Measurements from ENCODE around the gene WDR6.

DNA sequence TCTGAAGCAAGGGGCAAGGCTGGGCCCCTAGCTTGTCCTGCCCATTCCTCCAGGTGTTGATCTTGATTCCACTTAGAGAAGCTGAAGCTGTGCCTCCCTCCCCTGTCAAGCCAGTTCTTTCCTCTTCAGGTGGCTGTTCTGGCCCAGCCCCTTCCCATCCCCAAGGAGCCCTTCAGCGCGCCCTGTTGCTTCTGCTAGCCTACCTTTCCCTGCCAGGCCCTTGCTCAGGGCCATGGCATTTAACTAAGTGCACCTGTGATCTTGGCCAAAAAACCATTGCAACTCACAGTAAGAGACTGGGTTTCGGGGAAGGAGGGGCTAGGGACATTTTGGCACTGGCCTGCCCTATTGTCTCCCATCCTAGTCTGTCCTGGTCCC lies 1.9 kb upstream of the WDR6 start:
- TF ChIP-seq, protein P1, sequence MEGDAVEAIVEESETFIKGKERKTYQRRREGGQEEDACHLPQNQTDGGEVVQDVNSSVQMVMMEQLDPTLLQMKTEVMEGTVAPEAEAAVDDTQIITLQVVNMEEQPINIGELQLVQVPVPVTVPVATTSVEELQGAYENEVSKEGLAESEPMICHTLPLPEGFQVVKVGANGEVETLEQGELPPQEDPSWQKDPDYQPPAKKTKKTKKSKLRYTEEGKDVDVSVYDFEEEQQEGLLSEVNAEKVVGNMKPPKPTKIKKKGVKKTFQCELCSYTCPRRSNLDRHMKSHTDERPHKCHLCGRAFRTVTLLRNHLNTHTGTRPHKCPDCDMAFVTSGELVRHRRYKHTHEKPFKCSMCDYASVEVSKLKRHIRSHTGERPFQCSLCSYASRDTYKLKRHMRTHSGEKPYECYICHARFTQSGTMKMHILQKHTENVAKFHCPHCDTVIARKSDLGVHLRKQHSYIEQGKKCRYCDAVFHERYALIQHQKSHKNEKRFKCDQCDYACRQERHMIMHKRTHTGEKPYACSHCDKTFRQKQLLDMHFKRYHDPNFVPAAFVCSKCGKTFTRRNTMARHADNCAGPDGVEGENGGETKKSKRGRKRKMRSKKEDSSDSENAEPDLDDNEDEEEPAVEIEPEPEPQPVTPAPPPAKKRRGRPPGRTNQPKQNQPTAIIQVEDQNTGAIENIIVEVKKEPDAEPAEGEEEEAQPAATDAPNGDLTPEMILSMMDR (IDR thresholded peaks at IDR 0.05; ENCODE audit: borderline replicate concordance, extremely low read depth, low read length, poor library complexity, severe bottlenecking), result no peak
- no peak for TF ChIP-seq EZH2 (IDR thresholded peaks at IDR 0.05; ENCODE audit: borderline replicate concordance, low read depth, low read length, severe bottlenecking)
